ENCODE measurements around the gene EDAR.

EDAR gene

GRCh38 chr2:108968619-108969018, 20.4 kb downstream of the EDAR start:
- CTCF ChIA-PET, result interaction anchor here (1.0 to 1.7 kb wide), 6 partner anchors 9 to 40 kb away, joined by 3 to 10 read pairs (median 4); partner anchors contain the start of gene EDAR
- H3K27ac Mint-ChIP-seq, result no peak overlapping the region
- no peaks in the 10 kb centered on the region for H3K36me3 Mint-ChIP-seq
- peak; percentile 33 for DNase-seq
- H3K27me3 Mint-ChIP-seq, result peaks cover 4% of the 10 kb centered on the region
- no peak overlapping the region for H3K4me3 Mint-ChIP-seq
- H3K9me3 Mint-ChIP-seq, result no peaks in the 10 kb centered on the region
- peaks cover 73% of the 10 kb centered on the region for H3K4me1 Mint-ChIP-seq

DNA sequence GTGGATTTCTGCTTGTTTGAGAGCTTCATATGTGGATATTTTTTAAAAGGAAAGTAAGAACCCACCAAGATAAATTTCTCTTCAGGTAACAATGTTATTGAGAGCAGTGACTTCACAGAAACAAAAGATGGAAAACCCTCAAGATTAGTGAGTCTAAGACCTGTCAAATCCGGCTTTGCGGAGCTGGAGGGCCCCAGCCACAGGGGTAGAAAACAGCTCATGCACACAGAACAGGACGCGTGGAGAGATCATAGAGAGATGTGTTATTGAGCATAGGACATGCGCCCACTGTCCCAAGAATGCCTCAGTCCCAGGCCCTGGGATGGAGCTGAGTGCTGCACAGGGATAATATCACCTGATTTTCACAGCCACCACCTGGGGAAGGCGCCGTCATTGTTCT, 21.3 kb downstream of the EDAR start:
- CTCF ChIA-PET, result interaction anchor here (1.0 to 1.7 kb wide), 4 partner anchors 17 to 37 kb away, joined by 3 to 10 read pairs (median 4); partner anchors contain the start of gene EDAR
- Mint-ChIP-seq H3K4me1 (peaks cover 78% of the 10 kb centered on the region), H3K27me3 (peaks cover 4% of the 10 kb centered on the region), H3K27ac (no peak overlapping the region), H3K4me3 (no peak overlapping the region), H3K9me3 (no peaks in the 10 kb centered on the region), H3K36me3 (no peaks in the 10 kb centered on the region)
- no peak for DNase-seq

GRCh38 chr2:108965540-108966289, 23.3 kb downstream of the EDAR start:
- H3K27ac Mint-ChIP-seq, result peak overlapping the region; percentile 6
- peak; percentile 70 for DNase-seq
- H3K27me3 Mint-ChIP-seq, result peaks cover 4% of the 10 kb centered on the region
- H3K36me3 Mint-ChIP-seq, result no peaks in the 10 kb centered on the region
- H3K4me1 Mint-ChIP-seq, result peaks cover 67% of the 10 kb centered on the region
- H3K4me3 Mint-ChIP-seq, result no peak overlapping the region
- CTCF ChIA-PET, result no interaction called here
- no peaks in the 10 kb centered on the region for H3K9me3 Mint-ChIP-seq

DNA sequence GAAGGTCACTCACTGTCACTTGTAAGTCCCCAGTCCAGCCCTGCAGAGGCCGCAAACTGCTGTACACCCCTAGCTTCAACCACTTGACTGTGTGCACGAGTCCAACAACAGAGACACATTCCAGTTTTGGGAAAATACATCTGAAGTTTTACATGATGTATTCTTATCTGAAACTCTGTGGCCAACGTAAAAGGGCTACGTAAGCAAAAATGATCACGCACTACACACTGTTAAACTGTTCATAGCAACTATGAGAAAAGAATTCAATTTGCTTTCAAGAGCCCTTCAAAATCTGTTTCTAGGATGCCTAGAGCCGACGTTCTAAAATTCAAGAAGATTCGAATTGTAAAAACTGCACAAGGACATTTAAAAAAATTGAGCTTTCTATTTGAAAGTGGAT, 26.0 kb downstream of the EDAR start:
- H3K27me3 Mint-ChIP-seq, result peaks cover 4% of the 10 kb centered on the region
- no peak overlapping the region for H3K4me3 Mint-ChIP-seq
- CTCF ChIA-PET, result interaction anchor here (1.0 kb wide), 1 partner anchor 16 kb away, joined by 4 read pairs; no protein-coding TSS in a partner anchor
- no peak overlapping the region for H3K27ac Mint-ChIP-seq
- no peaks in the 10 kb centered on the region for H3K36me3 Mint-ChIP-seq
- no peak for DNase-seq
- H3K9me3 Mint-ChIP-seq, result no peaks in the 10 kb centered on the region
- H3K4me1 Mint-ChIP-seq, result peaks cover 64% of the 10 kb centered on the region

- H3K36me3 Mint-ChIP-seq, result no peaks in the 10 kb centered on the region
- CTCF ChIA-PET, result interaction anchor here (1.0 kb wide), 1 partner anchor 17 kb away, joined by 4 read pairs; no protein-coding TSS in a partner anchor
- H3K9me3 Mint-ChIP-seq, result no peaks in the 10 kb centered on the region
- no peak for DNase-seq
- H3K27me3 Mint-ChIP-seq, result peaks cover 4% of the 10 kb centered on the region
- H3K27ac Mint-ChIP-seq, result no peak overlapping the region
- no peak overlapping the region for H3K4me3 Mint-ChIP-seq
- H3K4me1 Mint-ChIP-seq, result peaks cover 64% of the 10 kb centered on the region
These were observed 27.2 kb downstream of the EDAR start for GRCh38 chr2:108961796-108962195.

- H3K36me3 Mint-ChIP-seq, result no peaks in the 10 kb centered on the region
- no peaks in the 10 kb centered on the region for H3K27me3 Mint-ChIP-seq
- no peak overlapping the region for H3K4me3 Mint-ChIP-seq
- peaks cover 51% of the 10 kb centered on the region for H3K4me1 Mint-ChIP-seq
- H3K9me3 Mint-ChIP-seq, result no peaks in the 10 kb centered on the region
- DNase-seq, result no peak
- CTCF ChIA-PET, result interaction anchor here (0.8 kb wide), 1 partner anchor 31 kb away, joined by 3 read pairs; no protein-coding TSS in a partner anchor
- H3K27ac Mint-ChIP-seq, result no peak overlapping the region
These were observed 29.0 kb downstream of the EDAR start for GRCh38 chr2:108960006-108960405.

DNA sequence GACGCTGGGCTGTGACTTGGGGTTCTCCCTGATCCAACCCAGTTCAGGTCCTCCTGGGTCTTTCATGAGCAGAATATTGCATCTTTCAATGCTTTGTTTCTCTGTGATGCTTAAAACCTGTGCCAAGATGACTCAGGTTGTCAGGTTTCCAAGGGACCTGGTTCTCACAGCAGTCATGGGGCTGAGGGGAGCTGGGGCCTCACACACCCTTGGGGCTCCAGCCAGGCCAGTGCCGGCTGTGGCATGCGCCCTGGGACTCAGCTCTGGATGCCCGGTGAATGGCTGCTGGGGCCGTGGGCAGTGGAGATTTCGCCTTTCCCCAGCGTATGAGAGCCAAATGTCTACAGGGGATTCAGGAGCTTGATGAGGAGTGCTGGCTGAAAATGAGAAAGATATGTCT, 29.6 kb downstream of the EDAR start:
- Mint-ChIP-seq H3K36me3 (no peaks in the 10 kb centered on the region), H3K9me3 (no peaks in the 10 kb centered on the region), H3K4me1 (peaks cover 45% of the 10 kb centered on the region), H3K27me3 (no peaks in the 10 kb centered on the region), H3K4me3 (no peak overlapping the region), H3K27ac (no peak overlapping the region)
- DNase-seq, result no peak
- CTCF ChIA-PET, result no interaction called here

- CTCF ChIA-PET, result interaction anchor here (0.6 kb wide), 1 partner anchor 55 kb away, joined by 6 read pairs; no protein-coding TSS in a partner anchor
- H3K27ac Mint-ChIP-seq, result no peak overlapping the region
- H3K4me1 Mint-ChIP-seq, result peaks cover 40% of the 10 kb centered on the region
These were observed 30.2 kb downstream of the EDAR start for GRCh38 chr2:108958632-108959341.

DNA sequence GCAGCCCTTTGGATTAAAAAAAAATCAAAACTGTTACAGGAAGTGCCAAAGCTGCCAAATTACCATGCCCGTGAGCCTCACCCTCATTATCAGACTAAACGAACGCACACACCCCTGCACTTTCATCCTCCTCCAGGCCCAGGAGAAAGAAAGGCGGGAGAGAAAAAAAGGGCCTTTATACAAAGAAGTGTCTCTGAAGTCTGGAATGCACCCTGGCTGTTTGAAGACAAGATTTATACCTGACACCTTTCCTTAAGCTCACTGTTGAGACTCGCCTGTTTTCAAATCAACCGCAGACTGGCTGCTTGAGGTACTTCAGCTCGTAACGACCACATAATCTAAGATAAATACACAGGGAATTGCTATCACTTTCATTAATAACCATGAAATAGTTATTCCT, 31.0 kb downstream of the EDAR start:
- DNase-seq, result no peak
- CTCF ChIA-PET, result interaction anchor here (0.6 to 0.9 kb wide), 2 partner anchors 27 to 54 kb away, joined by 3 to 6 read pairs; no protein-coding TSS in a partner anchor
- Mint-ChIP-seq H3K27me3 (no peaks in the 10 kb centered on the region), H3K9me3 (peaks cover 5% of the 10 kb centered on the region), H3K4me1 (peaks cover 34% of the 10 kb centered on the region), H3K36me3 (no peaks in the 10 kb centered on the region), H3K4me3 (peak overlapping the region; percentile 16), H3K27ac (peak overlapping the region; percentile 53)

More at GRCh38 chr2:108958632-108959341, 30.2 kb downstream of the EDAR start:
- no peaks in the 10 kb centered on the region for H3K36me3 Mint-ChIP-seq
- no peaks in the 10 kb centered on the region for H3K27me3 Mint-ChIP-seq
- DNase-seq, result no peak
- no peak overlapping the region for H3K4me3 Mint-ChIP-seq
- no peaks in the 10 kb centered on the region for H3K9me3 Mint-ChIP-seq

DNA sequence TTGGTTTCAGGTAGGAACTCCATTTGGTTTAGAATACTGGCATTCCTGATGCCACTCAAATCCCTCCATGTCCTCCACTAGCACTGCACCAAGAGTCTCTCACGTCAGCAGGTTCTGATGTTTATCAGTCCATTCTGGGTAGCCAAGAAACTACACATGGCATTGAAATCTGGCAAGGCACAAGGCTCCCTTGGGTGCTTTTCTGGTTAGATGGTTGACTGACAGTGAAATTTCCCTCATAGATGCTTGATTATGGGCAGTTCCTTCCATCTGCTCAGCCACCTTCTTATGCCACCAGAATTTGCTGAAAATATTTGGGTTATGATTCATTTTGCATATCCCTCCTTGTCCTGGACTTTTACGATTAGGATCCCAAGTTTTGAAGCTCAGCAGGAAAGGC, 32.6 kb downstream of the EDAR start:
- Mint-ChIP-seq H3K9me3 (peaks cover 21% of the 10 kb centered on the region), H3K36me3 (peaks cover 11% of the 10 kb centered on the region), H3K27ac (no peak overlapping the region), H3K27me3 (no peaks in the 10 kb centered on the region), H3K4me1 (peaks cover 34% of the 10 kb centered on the region), H3K4me3 (no peak overlapping the region)
- no peak for DNase-seq
- CTCF ChIA-PET, result no interaction called here

GRCh38 chr2:108950369-108951135, 38.5 kb downstream of the EDAR start:
- CTCF ChIA-PET, result interaction anchor here (1.0 to 1.2 kb wide), 2 partner anchors 18 to 22 kb away, joined by 3 to 4 read pairs; no protein-coding TSS in a partner anchor
- Mint-ChIP-seq H3K9me3 (peaks cover 53% of the 10 kb centered on the region), H3K4me1 (no peaks in the 10 kb centered on the region), H3K4me3 (no peak overlapping the region), H3K27ac (no peak overlapping the region), H3K27me3 (no peaks in the 10 kb centered on the region), H3K36me3 (peaks cover 27% of the 10 kb centered on the region)
- DNase-seq, result no peak

- Mint-ChIP-seq H3K4me1 (no peaks in the 10 kb centered on the region), H3K27me3 (no peaks in the 10 kb centered on the region), H3K27ac (no peak overlapping the region), H3K36me3 (peaks cover 27% of the 10 kb centered on the region), H3K4me3 (no peak overlapping the region), H3K9me3 (peaks cover 54% of the 10 kb centered on the region)
- CTCF ChIA-PET, result interaction anchor here (1.2 kb wide), 1 partner anchor 21 kb away, joined by 4 read pairs; no protein-coding TSS in a partner anchor
- DNase-seq, result no peak
These were observed 39.4 kb downstream of the EDAR start for GRCh38 chr2:108949316-108950239.

DNA sequence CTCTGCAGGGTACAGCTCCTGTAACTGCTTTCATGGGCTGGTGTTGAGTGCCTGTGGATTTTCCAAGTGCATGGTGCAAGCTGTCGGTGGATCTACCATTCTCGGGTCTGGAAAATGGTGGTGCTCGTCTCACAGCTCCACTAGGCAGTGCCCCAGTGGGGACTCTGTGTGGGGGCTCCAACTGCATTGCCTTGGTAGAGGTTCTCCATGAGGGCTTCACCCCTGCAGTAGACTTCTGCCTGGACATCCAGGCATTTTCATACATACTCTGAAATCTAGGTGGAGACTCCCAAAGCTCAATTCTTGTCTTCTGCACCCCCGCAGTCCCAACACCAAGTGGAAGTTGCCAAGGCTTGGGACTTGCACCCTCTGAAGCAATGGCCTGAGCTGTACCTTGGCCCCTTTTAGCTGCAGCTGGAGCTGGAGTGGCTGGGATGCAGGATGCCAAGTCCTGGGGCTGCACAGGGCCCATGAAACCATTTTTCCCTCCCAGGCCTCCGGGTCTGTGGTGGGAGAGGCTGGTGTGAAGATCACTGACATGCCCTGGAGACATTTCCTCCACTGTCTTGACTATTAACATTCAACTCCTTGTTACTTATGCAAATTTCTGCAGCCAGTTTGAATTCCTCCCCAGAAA, 41.6 kb downstream of the EDAR start:
- Mint-ChIP-seq H3K9me3 (peaks cover 43% of the 10 kb centered on the region), H3K4me1 (no peaks in the 10 kb centered on the region), H3K27me3 (no peaks in the 10 kb centered on the region), H3K27ac (no peak overlapping the region), H3K36me3 (peaks cover 25% of the 10 kb centered on the region), H3K4me3 (no peak overlapping the region)
- CTCF ChIA-PET, result no interaction called here
- no peak for DNase-seq
